Neural progenitor cell (in vitro differentiated cells): Measurements from ENCODE around the gene NFATC1. TPM values are rescaled to one million over a fixed set of nuclear protein-coding genes. Genes with fewer than 3 reads are reported as not detected.

ENCODE experiments used
- DNase-seq: peaks from one replicate; pipeline ENCODE4 v3.0.0-alpha.2; 2016; ENCODE audit warnings: low spot score
- H2AFZ ChIP-seq: fragments of 200-600 bp; sonication (generic); replicated peaks from 2 replicates; pipeline ENCODE4 v1.6.1; 2016; ENCODE audit warnings: antibody characterized with exemption
- H3F3A ChIP-seq: fragments of 200-600 bp; sonication (generic); 2 replicates; pipeline ENCODE4 v1.6.1; 2016; ENCODE audit warnings: antibody characterized with exemption, low read depth
- H3K27ac ChIP-seq: fragments of 200-600 bp; sonication (generic); 2 replicates; pipeline ENCODE4 v1.5.1; 2016; ENCODE audit warnings: mild to moderate bottlenecking
- H3K27me3 ChIP-seq: fragments of 200-600 bp; sonication (generic); 2 replicates; pipeline ENCODE4 v1.6.1; 2016; ENCODE audit warnings: mild to moderate bottlenecking, moderate library complexity
- H3K36me3 ChIP-seq: fragments of 200-600 bp; sonication (generic); 2 replicates; pipeline ENCODE4 v1.5.1; 2016
- H3K4me1 ChIP-seq: fragments of 200-600 bp; sonication (generic); 2 replicates; pipeline ENCODE4 v1.6.1; 2016; ENCODE audit warnings: mixed run types
- H3K4me2 ChIP-seq: fragments of 200-600 bp; sonication (generic); 2 replicates; pipeline ENCODE4 v1.6.1; 2016
- H3K4me3 ChIP-seq: fragments of 200-600 bp; sonication (generic); 2 replicates; pipeline ENCODE4 v1.5.1; 2016
- H3K79me2 ChIP-seq: fragments of 200-600 bp; sonication (generic); 2 replicates; pipeline ENCODE4 v1.6.1; 2016; ENCODE audit warnings: low read depth
- H3K9ac ChIP-seq: fragments of 200-600 bp; sonication (generic); 2 replicates; pipeline ENCODE4 v1.6.1; 2016
- H3K9me3 ChIP-seq: fragments of 200-600 bp; sonication (generic); 2 replicates; pipeline ENCODE4 v1.5.1; 2016; ENCODE audit warnings: low read depth
- H4K20me1 ChIP-seq: fragments of 200-600 bp; sonication (generic); 2 replicates; pipeline ENCODE4 v1.6.1; 2016; ENCODE audit warnings: low read depth
- H3K27ac Mint-ChIP-seq: 3 replicates; pipeline ENCODE4 v1.8.0; 2021; ENCODE audit warnings: mixed read lengths
- H3K27me3 Mint-ChIP-seq: 2 replicates; pipeline ENCODE4 v1.8.0; 2022; ENCODE audit warnings: low read depth, mild to moderate bottlenecking, inconsistent platforms, moderate library complexity, mixed read lengths; ENCODE audit not compliant: insufficient read depth
- H3K36me3 Mint-ChIP-seq: 3 replicates; pipeline ENCODE4 v1.8.0; 2021; ENCODE audit warnings: mixed read lengths
- H3K4me1 Mint-ChIP-seq: 3 replicates; pipeline ENCODE4 v1.8.0; 2021; ENCODE audit warnings: mixed read lengths
- H3K4me3 Mint-ChIP-seq: 3 replicates; pipeline ENCODE4 v1.8.0; 2021; ENCODE audit warnings: mild to moderate bottlenecking, moderate library complexity, mixed read lengths
- H3K9me3 Mint-ChIP-seq: 3 replicates; pipeline ENCODE4 v1.8.0; 2020; ENCODE audit warnings: mixed read lengths
- EZH2 ChIP-seq: fragments of 200-600 bp; sonication (generic); IDR thresholded peaks from 2 replicates; pipeline ENCODE4 v1.6.1; 2017; ENCODE audit warnings: antibody characterized with exemption, mild to moderate bottlenecking, moderate library complexity
- EZH2phosphoT487 ChIP-seq: fragments of 200-600 bp; sonication (generic); IDR thresholded peaks from 2 replicates; pipeline ENCODE4 v1.6.1; 2017; ENCODE audit warnings: antibody characterized with exemption
- total RNA-seq: library from RNA; depleted of rRNA; stranded (reverse); fragments of >200 nt; gene quantifications from 2 replicates; pipeline ENCODE4 v1.2.3, GENCODE V29; 2015; ENCODE audit warnings: low replicate concordance
- TF ChIP-seq, protein P1 (sequence below): fragments of 200-600 bp; sonication (generic); IDR thresholded peaks from 2 replicates; pipeline ENCODE4 v1.5.1; 2017; ENCODE audit warnings: antibody characterized with exemption, mild to moderate bottlenecking

Gene NFATC1
- total RNA-seq, 1 donor from 2014 or later = 2.3 TPM

GRCh38 chr18:79459946-79460480, 64.3 kb downstream of the NFATC1 start:
- no peaks in the 10 kb centered on the region for H4K20me1 ChIP-seq
- no peak overlapping the region for H3K27ac ChIP-seq
- H3K27me3 ChIP-seq = no peaks in the 10 kb centered on the region
- Mint-ChIP-seq H3K4me3 (no peak overlapping the region), H3K27me3 (peaks cover 2% of the 10 kb centered on the region), H3K27ac (peak overlapping the region; percentile 80), H3K4me1 (peaks cover 13% of the 10 kb centered on the region), H3K36me3 (no peaks in the 10 kb centered on the region), H3K9me3 (no peaks in the 10 kb centered on the region)
- H3K36me3 ChIP-seq = no peaks in the 10 kb centered on the region
- no peaks in the 10 kb centered on the region for H3K9me3 ChIP-seq
- H3F3A ChIP-seq = no peaks in the 10 kb centered on the region
- no peak overlapping the region for H3K4me2 ChIP-seq
- H3K4me3 ChIP-seq = no peak overlapping the region
- peaks cover under 1% of the 10 kb centered on the region for H3K4me1 ChIP-seq
- no peak for DNase-seq
- H2AFZ ChIP-seq = no peak overlapping the region
- no peak overlapping the region for H3K9ac ChIP-seq
- no peaks in the 10 kb centered on the region for H3K79me2 ChIP-seq
- TF ChIP-seq EZH2phosphoT487 = no peak
- no peak for TF ChIP-seq EZH2
- TF ChIP-seq, protein P1, sequence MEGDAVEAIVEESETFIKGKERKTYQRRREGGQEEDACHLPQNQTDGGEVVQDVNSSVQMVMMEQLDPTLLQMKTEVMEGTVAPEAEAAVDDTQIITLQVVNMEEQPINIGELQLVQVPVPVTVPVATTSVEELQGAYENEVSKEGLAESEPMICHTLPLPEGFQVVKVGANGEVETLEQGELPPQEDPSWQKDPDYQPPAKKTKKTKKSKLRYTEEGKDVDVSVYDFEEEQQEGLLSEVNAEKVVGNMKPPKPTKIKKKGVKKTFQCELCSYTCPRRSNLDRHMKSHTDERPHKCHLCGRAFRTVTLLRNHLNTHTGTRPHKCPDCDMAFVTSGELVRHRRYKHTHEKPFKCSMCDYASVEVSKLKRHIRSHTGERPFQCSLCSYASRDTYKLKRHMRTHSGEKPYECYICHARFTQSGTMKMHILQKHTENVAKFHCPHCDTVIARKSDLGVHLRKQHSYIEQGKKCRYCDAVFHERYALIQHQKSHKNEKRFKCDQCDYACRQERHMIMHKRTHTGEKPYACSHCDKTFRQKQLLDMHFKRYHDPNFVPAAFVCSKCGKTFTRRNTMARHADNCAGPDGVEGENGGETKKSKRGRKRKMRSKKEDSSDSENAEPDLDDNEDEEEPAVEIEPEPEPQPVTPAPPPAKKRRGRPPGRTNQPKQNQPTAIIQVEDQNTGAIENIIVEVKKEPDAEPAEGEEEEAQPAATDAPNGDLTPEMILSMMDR = no peak

GRCh38 chr18:79460481-79461300, 65.0 kb downstream of the NFATC1 start:
- Mint-ChIP-seq H3K27ac (peak overlapping the region; percentile 80), H3K27me3 (peaks cover 2% of the 10 kb centered on the region), H3K4me1 (peaks cover 19% of the 10 kb centered on the region), H3K4me3 (no peak overlapping the region), H3K9me3 (no peaks in the 10 kb centered on the region), H3K36me3 (no peaks in the 10 kb centered on the region)
- Histone ChIP-seq H4K20me1 (no peaks in the 10 kb centered on the region), H3K36me3 (no peaks in the 10 kb centered on the region), H2AFZ (no peak overlapping the region), H3K9me3 (no peaks in the 10 kb centered on the region), H3K4me3 (no peak overlapping the region), H3K4me1 (peaks cover 7% of the 10 kb centered on the region), H3K79me2 (no peaks in the 10 kb centered on the region), H3K27ac (no peak overlapping the region), H3F3A (no peaks in the 10 kb centered on the region), H3K9ac (no peak overlapping the region), H3K27me3 (no peaks in the 10 kb centered on the region), H3K4me2 (no peak overlapping the region)
- TF ChIP-seq, protein P1 = no peak
- no peak for TF ChIP-seq EZH2
- TF ChIP-seq EZH2phosphoT487 = no peak
- no peak for DNase-seq

GRCh38 chr18:79461627-79462026, 65.9 kb downstream of the NFATC1 start:
- H3K79me2 ChIP-seq = no peaks in the 10 kb centered on the region
- Mint-ChIP-seq H3K4me1 (peaks cover 25% of the 10 kb centered on the region), H3K36me3 (no peaks in the 10 kb centered on the region), H3K27ac (no peak overlapping the region), H3K9me3 (no peaks in the 10 kb centered on the region), H3K27me3 (peaks cover 3% of the 10 kb centered on the region), H3K4me3 (no peak overlapping the region)
- no peak overlapping the region for H3K4me2 ChIP-seq
- no peak overlapping the region for H3K4me3 ChIP-seq
- H3K27me3 ChIP-seq = no peaks in the 10 kb centered on the region
- H3F3A ChIP-seq = no peaks in the 10 kb centered on the region
- H3K9me3 ChIP-seq = no peaks in the 10 kb centered on the region
- TF ChIP-seq EZH2 = no peak
- TF ChIP-seq, protein P1 = no peak
- TF ChIP-seq EZH2phosphoT487 = no peak
- no peak for DNase-seq
- H3K4me1 ChIP-seq = peaks cover 11% of the 10 kb centered on the region
- no peaks in the 10 kb centered on the region for H4K20me1 ChIP-seq
- no peak overlapping the region for H3K27ac ChIP-seq
- H2AFZ ChIP-seq = no peak overlapping the region
- no peak overlapping the region for H3K9ac ChIP-seq
- H3K36me3 ChIP-seq = no peaks in the 10 kb centered on the region
